H1 (cell line): ENCODE results near the gene EML1. TPM values are rescaled to one million over a fixed set of nuclear protein-coding genes. Genes with fewer than 3 reads are reported as not detected.

Experiments used
- CTCF ChIA-PET: fragments of 300-600 bp; sonication (Branson Sonifier 250); formaldehyde crosslinking; loops from one replicate; lab custom pipeline; 2021; ENCODE audit not compliant: partially characterized antibody; lab: Charles Lee
- POLR2A ChIA-PET: fragments of 300-600 bp; sonication (Branson Sonifier 250); formaldehyde crosslinking; loops from one replicate; lab custom pipeline; 2021; ENCODE audit warnings: inconsistent platforms; ENCODE audit not compliant: partially characterized antibody; lab: Charles Lee
- DNase-seq, 2 experiments: peaks; one replicate each; pipeline versions ENCODE4 v3.0.0 to v3.0.0-alpha.2; 2010 to 2022; ENCODE audit warnings: low spot score in 2 of 2, low read depth in 1 of 2, mixed read lengths in 1 of 2
- FAIRE-seq: peaks from 2 replicates; lab custom pipeline; 2011; peaks lifted over from hg19 to GRCh38; lab: Jason Lieb, UNC
- H2AFZ ChIP-seq: 2 replicates; pipeline ENCODE4 v1.8.1; 2012; ENCODE audit warnings: low read length, inconsistent platforms
- H2AK5ac ChIP-seq: 2 replicates; pipeline ENCODE4 v1.6.1; 2013; ENCODE audit warnings: low read depth, low read length
- H2BK120ac ChIP-seq: replicated peaks from 2 replicates; pipeline ENCODE3; 2013; ENCODE audit warnings: low read depth, low read length, inconsistent platforms
- H2BK12ac ChIP-seq: 2 replicates; pipeline ENCODE4 v1.6.1; 2013; ENCODE audit warnings: low read depth, low read length
- H2BK15ac ChIP-seq: 2 replicates; pipeline ENCODE4 v1.6.1; 2013; ENCODE audit warnings: low read length
- H2BK20ac ChIP-seq: 2 replicates; pipeline ENCODE4 v1.6.1; 2013; ENCODE audit warnings: low read length
- H2BK5ac ChIP-seq: 2 replicates; pipeline ENCODE4 v1.6.1; 2013; ENCODE audit warnings: low read depth, low read length
- H3K14ac ChIP-seq: 2 replicates; pipeline ENCODE4 v1.6.1; 2013; ENCODE audit warnings: inconsistent platforms; ENCODE audit not compliant: insufficient read length
- H3K18ac ChIP-seq: 2 replicates; pipeline ENCODE4 v1.6.1; 2013; ENCODE audit warnings: low read length; ENCODE audit errors: extremely low read depth
- H3K23ac ChIP-seq: 2 replicates; pipeline ENCODE4 v1.6.1; 2013; ENCODE audit warnings: inconsistent platforms; ENCODE audit not compliant: insufficient read length
- H3K23me2 ChIP-seq: 2 replicates; pipeline ENCODE4 v1.6.1; 2013; ENCODE audit warnings: low read depth, low read length
- H3K27ac ChIP-seq: 2 replicates; pipeline ENCODE4 v1.6.1; 2011; ENCODE audit warnings: low read depth, low read length, inconsistent platforms
- H3K27me3 ChIP-seq, 4 experiments: replicated peaks in 1 of 4; 1 replicate in 1 of 4; 2 replicates in 3 of 4; pipeline versions ENCODE4 v1.6.1 to v1.8.1; 2011 to 2013; ENCODE audit warnings: low read length in 3 of 4, mild to moderate bottlenecking in 3 of 4, inconsistent platforms in 2 of 4, mixed read lengths in 2 of 4, moderate library complexity in 1 of 4; ENCODE audit not compliant: control insufficient read depth in 3 of 4, insufficient read depth in 3 of 4; ENCODE audit errors: extremely low read depth in 1 of 4
- H3K36me3 ChIP-seq, 4 experiments: 2 replicates each; pipeline versions ENCODE4 v1.6.1 to v1.8.1; 2011 to 2013; ENCODE audit warnings: mild to moderate bottlenecking in 4 of 4, low read length in 3 of 4, moderate library complexity in 2 of 4, control low read depth in 1 of 4, inconsistent platforms in 1 of 4; ENCODE audit not compliant: insufficient read depth in 4 of 4, control insufficient read depth in 2 of 4
- H3K4ac ChIP-seq: replicated peaks from 2 replicates; pipeline ENCODE3; 2013; ENCODE audit warnings: low read length, low read depth, mixed read lengths, inconsistent platforms; ENCODE audit not compliant: insufficient read length
- H3K4me1 ChIP-seq, 4 experiments: replicated peaks in 1 of 4; 1 replicate in 1 of 4; 2 replicates in 3 of 4; pipeline versions ENCODE4 v1.6.1 to v1.8.1; 2011 to 2013; ENCODE audit warnings: low read length in 3 of 4, inconsistent platforms in 2 of 4, mixed read lengths in 1 of 4; ENCODE audit not compliant: insufficient read depth in 4 of 4, control insufficient read depth in 3 of 4
- H3K4me2 ChIP-seq, 2 experiments: 2 replicates each; pipeline versions ENCODE4 v1.6.1 to v1.8.1; 2011 to 2013; ENCODE audit warnings: low read depth in 2 of 2, low read length in 2 of 2, control low read depth in 1 of 2, inconsistent platforms in 1 of 2, mild to moderate bottlenecking in 1 of 2; ENCODE audit not compliant: insufficient read depth in 1 of 2
- H3K4me3 ChIP-seq, 4 experiments: fragments of 200-600, 300-600 bp in 1 of 4; sonication (generic), shearing (Covaris generic), sonication (Bioruptor Twin) in 1 of 4; 2 replicates each; pipeline versions ENCODE4 v1.5.1 to v1.8.1; 2011 to 2016; ENCODE audit warnings: low read length in 4 of 4, low read depth in 3 of 4, control low read depth in 2 of 4, inconsistent platforms in 2 of 4, mild to moderate bottlenecking in 2 of 4, mixed read lengths in 1 of 4, moderate library complexity in 1 of 4; ENCODE audit not compliant: insufficient read depth in 2 of 4; ENCODE audit errors: extremely low read depth in 1 of 4
- H3K56ac ChIP-seq: replicated peaks from 2 replicates; pipeline ENCODE3; 2013; ENCODE audit warnings: low read depth, mild to moderate bottlenecking, mixed read lengths, low read length, inconsistent platforms; ENCODE audit not compliant: insufficient read length
- H3K79me1 ChIP-seq: 2 replicates; pipeline ENCODE4 v1.6.1; 2013; ENCODE audit warnings: low read depth, low read length, control low read depth
- H3K79me2 ChIP-seq, 2 experiments: 2 replicates each; pipeline versions ENCODE4 v1.6.1 to v1.8.1; 2012 to 2013; ENCODE audit warnings: low read length in 2 of 2, mild to moderate bottlenecking in 2 of 2, inconsistent platforms in 1 of 2; ENCODE audit not compliant: insufficient read depth in 2 of 2, control insufficient read depth in 1 of 2
- H3K9ac ChIP-seq, 4 experiments: replicated peaks in 1 of 4; 1 replicate in 1 of 4; 2 replicates in 3 of 4; pipeline versions ENCODE4 v1.6.1 to v1.8.1; 2011 to 2013; ENCODE audit warnings: low read depth in 3 of 4, low read length in 3 of 4, control low read depth in 2 of 4, mild to moderate bottlenecking in 2 of 4, moderate library complexity in 2 of 4, inconsistent platforms in 1 of 4; ENCODE audit errors: extremely low read depth in 1 of 4
- H3K9me3 ChIP-seq, 2 experiments: 2 replicates each; pipeline versions ENCODE4 v1.6.1 to v1.8.1; 2012 to 2013; ENCODE audit warnings: mild to moderate bottlenecking in 2 of 2, moderate library complexity in 2 of 2, control low read depth in 1 of 2, inconsistent platforms in 1 of 2, low read depth in 1 of 2, low read length in 1 of 2, mixed read lengths in 1 of 2; ENCODE audit not compliant: insufficient read depth in 2 of 2
- H4K20me1 ChIP-seq, 2 experiments: replicated peaks in 1 of 2; 2 replicates each; pipeline versions ENCODE3 to v1.8.1; 2011 to 2013; ENCODE audit warnings: inconsistent platforms in 2 of 2, low read length in 2 of 2, mild to moderate bottlenecking in 1 of 2; ENCODE audit not compliant: insufficient read depth in 2 of 2, control insufficient read depth in 1 of 2
- H4K5ac ChIP-seq: 2 replicates; pipeline ENCODE4 v1.6.1; 2013; ENCODE audit warnings: low read length, low read depth, mixed read lengths, inconsistent platforms; ENCODE audit not compliant: insufficient read length
- H4K8ac ChIP-seq: 2 replicates; pipeline ENCODE4 v1.8.0; 2013; ENCODE audit warnings: mild to moderate bottlenecking, moderate library complexity, low read length, inconsistent platforms; ENCODE audit not compliant: insufficient read depth; ENCODE audit errors: extremely low read depth
- H4K91ac ChIP-seq: replicated peaks from 2 replicates; pipeline ENCODE3; 2013; ENCODE audit warnings: low read length, mixed read lengths, inconsistent platforms; ENCODE audit not compliant: insufficient read length
- ATF3 ChIP-seq: IDR thresholded peaks from 2 replicates; pipeline ENCODE4 v1.6.1; 2011; ENCODE audit warnings: low read depth, mild to moderate bottlenecking, low read length; ENCODE audit not compliant: insufficient read depth
- CHD2 ChIP-seq: IDR thresholded peaks from 2 replicates; pipeline ENCODE4 v1.6.1; 2012; ENCODE audit warnings: low read length, improper control_type of control experiment
- CREB1 ChIP-seq: IDR thresholded peaks from 2 replicates; pipeline ENCODE4 v1.6.1; 2012; ENCODE audit warnings: inconsistent platforms
- EZH2 ChIP-seq: fragments of 200-600 bp; sonication (generic); IDR thresholded peaks from 2 replicates; pipeline ENCODE4 v1.7.1; 2012; ENCODE audit warnings: low read depth, mild to moderate bottlenecking, moderate library complexity, low read length, inconsistent platforms; ENCODE audit not compliant: severe bottlenecking
- FOSL1 ChIP-seq: IDR thresholded peaks from 2 replicates; pipeline ENCODE4 v1.6.1; 2011; ENCODE audit warnings: mild to moderate bottlenecking, low read depth, low read length, moderate library complexity; ENCODE audit not compliant: insufficient read depth
- HDAC2 ChIP-seq, 2 experiments: fragments of 300-600 bp in 1 of 2; sonication (generic) in 1 of 2; IDR thresholded peaks; 2 replicates each; pipeline ENCODE4 v1.6.1; 2011 to 2012; ENCODE audit warnings: low read depth in 2 of 2, low read length in 2 of 2, mild to moderate bottlenecking in 2 of 2, moderate library complexity in 2 of 2, borderline replicate concordance in 1 of 2, inconsistent platforms in 1 of 2
- KDM5A ChIP-seq: fragments of 200-600 bp; IDR thresholded peaks from 2 replicates; pipeline ENCODE4 v1.7.1; 2012; ENCODE audit warnings: mild to moderate bottlenecking, low read length, inconsistent platforms, mixed read lengths
- PHF8 ChIP-seq: fragments of 200-600 bp; sonication (generic); conservative IDR thresholded peaks from 2 replicates; pipeline ENCODE4 v1.7.1; 2012; ENCODE audit warnings: low read depth, mild to moderate bottlenecking, inconsistent platforms, low read length, moderate library complexity
- POLR2A ChIP-seq, 2 experiments: IDR thresholded peaks; 1 replicate in 1 of 2; 2 replicates in 1 of 2; pipeline ENCODE4 v1.6.1; 2011; ENCODE audit warnings: low read depth in 2 of 2, low read length in 2 of 2, mild to moderate bottlenecking in 2 of 2; ENCODE audit errors: control extremely low read depth in 1 of 2
- TAF1 ChIP-seq: IDR thresholded peaks from 2 replicates; pipeline ENCODE4 v1.6.1; 2011; ENCODE audit warnings: mild to moderate bottlenecking, low read depth, low read length
- TBP ChIP-seq: IDR thresholded peaks from 2 replicates; pipeline ENCODE4 v1.6.1; 2011; ENCODE audit warnings: low read depth, low read length, improper control_type of control experiment
- USF2 ChIP-seq: IDR thresholded peaks from 2 replicates; pipeline ENCODE4 v1.6.1; 2011; ENCODE audit warnings: low read length, improper control_type of control experiment
- WGBS, 2 experiments: shearing (Covaris generic) in 1 of 2; methylation state at CpG; one replicate each; pipeline versions ENCODE4 v1.1.6 to v1.1.7; 2013 to 2015; ENCODE audit warnings: low lambda C conversion rate in 2 of 2, mixed read lengths in 2 of 2, inconsistent platforms in 1 of 2, low coverage in 1 of 2, missing lambda C conversion rate in 1 of 2; ENCODE audit not compliant: insufficient replicate concordance in 2 of 2, insufficient coverage in 1 of 2, insufficient read length in 1 of 2; ENCODE audit errors: extremely low coverage in 1 of 2, missing lambda C conversion rate in 1 of 2; 5-methylcytosine and 5-hydroxymethylcytosine counted together
- polyA plus RNA-seq, 7 experiments: library from polyadenylated mRNA; depleted of rRNA in 3 of 7; stranded (reverse) in 5 of 7; unstranded in 2 of 7; fragments of >200 nt in 5 of 7; fragments of 200-250 nt in 2 of 7; gene quantifications; 1 replicate in 5 of 7; 2 replicates in 1 of 7; 4 replicates in 1 of 7; pipeline versions ENCODE4 v1.2.1 to v1.2.3, GENCODE V29; 2011 to 2013; ENCODE audit warnings: missing spikeins in 2 of 7, mixed read lengths in 2 of 7
- total RNA-seq: library from RNA; stranded (reverse); fragmentation: NEBNext Ultra II Directional; extraction: Animal tissue kit (Norgen Biotek cat#: 25700); gene quantifications from 2 replicates; pipeline ENCODE4 v1.2.1, GENCODE V29; 2021

Gene EML1
- total and polyA plus RNA-seq, 2 of the 8 experiments (the other 6 are each of a cell fraction or from before 2014, with no cell fraction given), result 11.1 to 24.7 TPM

- H2BK20ac ChIP-seq, result peak overlapping the region; percentile 40; the same call in 1 of the 2 replicates
- H3K27me3 ChIP-seq, result no peaks in the 10 kb centered on the region
- no peak overlapping the region for H3K9ac ChIP-seq
- no peak overlapping the region for H3K27ac ChIP-seq
- peaks cover 0 to 1% of the 10 kb centered on the region in 2 experiments for H4K20me1 ChIP-seq
- no peak overlapping the region for H3K4me3 ChIP-seq
- no peaks in the 10 kb centered on the region for H3K23me2 ChIP-seq
- H4K5ac ChIP-seq, result no peak overlapping the region
- no peak overlapping the region for H2AFZ ChIP-seq
- peaks cover 2 to 15% (median 8%) of the 10 kb centered on the region in 4 experiments; a peak in 6 of 7 replicates for H3K4me1 ChIP-seq
- H2BK5ac ChIP-seq, result peak overlapping the region; percentile 54; the same call in 1 of the 2 replicates
- H3K79me1 ChIP-seq, result no peaks in the 10 kb centered on the region
- no peak overlapping the region for H3K14ac ChIP-seq
- no peak overlapping the region for H3K56ac ChIP-seq
- peak overlapping the region in 1 of 2 experiments; percentile 45; a peak in 2 of 4 replicates for H3K4me2 ChIP-seq
- no peak overlapping the region for H4K91ac ChIP-seq
- no peak overlapping the region; the same call in 1 of the 2 replicates for H3K18ac ChIP-seq
- no peaks in the 10 kb centered on the region for H3K9me3 ChIP-seq
- FAIRE-seq (no peak), DNase-seq (no peak)
- ChIA-PET POLR2A (no interaction called here), CTCF (interaction anchor here (0.6 to 4.6 kb wide), 5 partner anchors 13 to 95 kb away, joined by 3 to 25 read pairs (median 3); no protein-coding TSS in a partner anchor)
- H3K36me3 ChIP-seq, result no peaks in the 10 kb centered on the region
- H2BK120ac ChIP-seq, result no peak overlapping the region
- H2BK15ac ChIP-seq, result no peak overlapping the region
- H3K79me2 ChIP-seq, result peaks cover 0 to 10% of the 10 kb centered on the region in 2 experiments; a peak in 2 of 4 replicates
- H3K23ac ChIP-seq, result no peak overlapping the region
- peak overlapping the region; percentile 82 for H2BK12ac ChIP-seq
- H2AK5ac ChIP-seq, result peak overlapping the region; percentile 34; the same call in 1 of the 2 replicates
- WGBS, 2 experiments, result 86% methylated on average over 8 of the region's 8 CpGs; no CpG with 5 or more reads in 1 of the 2 experiments
- H4K8ac ChIP-seq, result no peak overlapping the region
- H3K4ac ChIP-seq, result no peak overlapping the region
- TF ChIP-seq KDM5A (no peak), TBP (no peak), HDAC2 (IDR thresholded peaks at IDR 0.05; ENCODE audit: borderline replicate concordance in 1 of 2, low read depth in 2 of 2, low read length in 2 of 2) (no peak), FOSL1 (no peak), PHF8 (no peak), CHD2 (no peak), CREB1 (no peak), USF2 (no peak), POLR2A (IDR thresholded peaks at IDR 0.05; ENCODE audit: control extremely low read depth in 1 of 2, low read depth in 2 of 2, low read length in 2 of 2) (no peak), ATF3 (no peak), TAF1 (no peak), EZH2 (no peak)
These were observed 46.5 kb downstream of the EML1 start for GRCh38 chr14:99839696-99840095.
